Myocyte (in vitro differentiated cells): ENCODE measurements around the gene SLC19A2. TPM values are rescaled to one million over a fixed set of nuclear protein-coding genes. Genes with fewer than 3 reads are reported as not detected.

Experiments used
- DNase-seq: peaks from one replicate; pipeline ENCODE4 v3.0.0-alpha.2; 2012; ENCODE audit warnings: low read depth
- total RNA-seq: library from RNA; depleted of rRNA; stranded (reverse); fragments of >200 nt; gene quantifications from 2 replicates; pipeline ENCODE4 v1.2.3, GENCODE V29; 2014

The SLC19A2 gene
- total RNA-seq, 1 donor from 2014 or later: 14.6 TPM

- DNase-seq: no peak
These were observed 70.8 kb downstream of the SLC19A2 start for GRCh38 chr1:169414952-169415351.

Other genes with a start within 250 kb of the SLC19A2 start
- 12.9 and 13.9 TPM in 2 replicates for gene NME7, start 118.1 kb downstream of the SLC19A2 start, total RNA-seq
- 19.8 and 21.3 TPM in 2 replicates for gene BLZF1, start 117.7 kb downstream of the SLC19A2 start, total RNA-seq
- gene CCDC181, start 58.5 kb downstream of the SLC19A2 start, total RNA-seq: 0.47 and 1.2 TPM in 2 replicates
- not detected in 2 replicates for gene F5, start 100.5 kb upstream of the SLC19A2 start, total RNA-seq
- not detected in 2 replicates for gene SELP, start 144.2 kb upstream of the SLC19A2 start, total RNA-seq
- gene SELL, start 225.7 kb upstream of the SLC19A2 start, total RNA-seq: not detected in 2 replicates
- gene SELE, start 248.1 kb upstream of the SLC19A2 start, total RNA-seq: not detected in 2 replicates